ENCODE measurements around the gene RNF133.

The RNF133 gene

GRCh38 chr7:122736183-122736582 is 37.3 kb upstream of the RNF133 start:
- no peak overlapping the region for H3K9ac ChIP-seq
- no peaks in the 10 kb centered on the region for H3K4me1 ChIP-seq
- H3K9me3 ChIP-seq (ENCODE audit: control insufficient read depth, low read length): no peaks in the 10 kb centered on the region
- TF ChIP-seq, protein P1, sequence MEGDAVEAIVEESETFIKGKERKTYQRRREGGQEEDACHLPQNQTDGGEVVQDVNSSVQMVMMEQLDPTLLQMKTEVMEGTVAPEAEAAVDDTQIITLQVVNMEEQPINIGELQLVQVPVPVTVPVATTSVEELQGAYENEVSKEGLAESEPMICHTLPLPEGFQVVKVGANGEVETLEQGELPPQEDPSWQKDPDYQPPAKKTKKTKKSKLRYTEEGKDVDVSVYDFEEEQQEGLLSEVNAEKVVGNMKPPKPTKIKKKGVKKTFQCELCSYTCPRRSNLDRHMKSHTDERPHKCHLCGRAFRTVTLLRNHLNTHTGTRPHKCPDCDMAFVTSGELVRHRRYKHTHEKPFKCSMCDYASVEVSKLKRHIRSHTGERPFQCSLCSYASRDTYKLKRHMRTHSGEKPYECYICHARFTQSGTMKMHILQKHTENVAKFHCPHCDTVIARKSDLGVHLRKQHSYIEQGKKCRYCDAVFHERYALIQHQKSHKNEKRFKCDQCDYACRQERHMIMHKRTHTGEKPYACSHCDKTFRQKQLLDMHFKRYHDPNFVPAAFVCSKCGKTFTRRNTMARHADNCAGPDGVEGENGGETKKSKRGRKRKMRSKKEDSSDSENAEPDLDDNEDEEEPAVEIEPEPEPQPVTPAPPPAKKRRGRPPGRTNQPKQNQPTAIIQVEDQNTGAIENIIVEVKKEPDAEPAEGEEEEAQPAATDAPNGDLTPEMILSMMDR (IDR thresholded peaks at IDR 0.05): no peak
- no peak overlapping the region for H2AFZ ChIP-seq
- no peaks in the 10 kb centered on the region for H3K79me2 ChIP-seq
- no peak overlapping the region for H3K4me2 ChIP-seq (ENCODE audit: low read length)
- no peaks in the 10 kb centered on the region for H3K27me3 ChIP-seq (ENCODE audit: control insufficient read depth, insufficient read depth, low read length)
- H3K4me3 ChIP-seq (ENCODE audit: low read depth, low read length): no peak overlapping the region
- H3K36me3 ChIP-seq (ENCODE audit: control insufficient read depth, insufficient read depth, low read length): no peaks in the 10 kb centered on the region
- no peak overlapping the region for H3K27ac ChIP-seq

- Histone ChIP-seq H3K9ac (no peak overlapping the region), H3K4me1 (no peaks in the 10 kb centered on the region), H3K27ac (no peak overlapping the region), H3K9me3 (ENCODE audit: control insufficient read depth, low read length) (no peaks in the 10 kb centered on the region), H2AFZ (no peak overlapping the region), H3K36me3 (ENCODE audit: control insufficient read depth, insufficient read depth, low read length) (no peaks in the 10 kb centered on the region), H3K79me2 (no peaks in the 10 kb centered on the region), H3K4me3 (ENCODE audit: low read depth, low read length) (no peak overlapping the region), H3K4me2 (ENCODE audit: low read length) (no peak overlapping the region), H3K27me3 (ENCODE audit: control insufficient read depth, insufficient read depth, low read length) (no peaks in the 10 kb centered on the region)
- TF ChIP-seq, protein P1 (IDR thresholded peaks at IDR 0.05): no peak
These were observed 28.8 kb upstream of the RNF133 start for GRCh38 chr7:122727759-122728158.

- Histone ChIP-seq H3K4me3 (ENCODE audit: low read depth, low read length) (no peak overlapping the region), H3K4me1 (no peaks in the 10 kb centered on the region), H2AFZ (no peak overlapping the region), H3K27ac (no peak overlapping the region), H3K27me3 (ENCODE audit: control insufficient read depth, insufficient read depth, low read length) (no peaks in the 10 kb centered on the region), H3K9me3 (ENCODE audit: control insufficient read depth, low read length) (no peaks in the 10 kb centered on the region), H3K79me2 (no peaks in the 10 kb centered on the region), H3K9ac (no peak overlapping the region), H3K4me2 (ENCODE audit: low read length) (no peak overlapping the region), H3K36me3 (ENCODE audit: control insufficient read depth, insufficient read depth, low read length) (no peaks in the 10 kb centered on the region)
- TF ChIP-seq, protein P1 (IDR thresholded peaks at IDR 0.05): no peak
These were observed 28.4 kb upstream of the RNF133 start for GRCh38 chr7:122727354-122727753.

GRCh38 chr7:122726881-122727280 is 28.0 kb upstream of the RNF133 start:
- Histone ChIP-seq H3K9ac (no peak overlapping the region), H3K36me3 (ENCODE audit: control insufficient read depth, insufficient read depth, low read length) (no peaks in the 10 kb centered on the region), H3K27me3 (ENCODE audit: control insufficient read depth, insufficient read depth, low read length) (no peaks in the 10 kb centered on the region), H2AFZ (no peak overlapping the region), H3K9me3 (ENCODE audit: control insufficient read depth, low read length) (no peaks in the 10 kb centered on the region), H3K4me3 (ENCODE audit: low read depth, low read length) (no peak overlapping the region), H3K79me2 (no peaks in the 10 kb centered on the region), H3K27ac (no peak overlapping the region), H3K4me1 (no peaks in the 10 kb centered on the region), H3K4me2 (ENCODE audit: low read length) (no peak overlapping the region)
- TF ChIP-seq, protein P1 (IDR thresholded peaks at IDR 0.05): no peak

GRCh38 chr7:122724366-122724765 is 25.4 kb upstream of the RNF133 start:
- Histone ChIP-seq H3K27me3 (ENCODE audit: control insufficient read depth, insufficient read depth, low read length) (no peaks in the 10 kb centered on the region), H3K79me2 (no peaks in the 10 kb centered on the region), H3K27ac (no peak overlapping the region), H3K4me2 (ENCODE audit: low read length) (no peak overlapping the region), H3K9me3 (ENCODE audit: control insufficient read depth, low read length) (no peaks in the 10 kb centered on the region), H3K9ac (no peak overlapping the region), H2AFZ (no peak overlapping the region), H3K36me3 (ENCODE audit: control insufficient read depth, insufficient read depth, low read length) (no peaks in the 10 kb centered on the region), H3K4me3 (ENCODE audit: low read depth, low read length) (no peak overlapping the region), H3K4me1 (no peaks in the 10 kb centered on the region)
- TF ChIP-seq, protein P1 (IDR thresholded peaks at IDR 0.05): no peak
